H9 (cell line): Measurements from ENCODE around the gene FHOD3. TPM values are rescaled to one million over a fixed set of nuclear protein-coding genes. Genes with fewer than 3 reads are reported as not detected.

Experiments used
- DNase-seq: peaks from one replicate; pipeline ENCODE4 v3.0.0-alpha.2; 2017
- H2AFZ ChIP-seq: one replicate; pipeline ENCODE4 v1.6.1; 2013; ENCODE audit warnings: mild to moderate bottlenecking, low read length, control low read depth, moderate library complexity
- H2AK5ac ChIP-seq: 2 replicates; pipeline ENCODE4 v1.6.1; 2013; ENCODE audit warnings: low read length, control low read depth, mixed read lengths; ENCODE audit not compliant: insufficient read length
- H2BK120ac ChIP-seq: one replicate; pipeline ENCODE4 v1.6.1; 2013; ENCODE audit warnings: low read depth, mild to moderate bottlenecking, low read length, control low read depth, inconsistent platforms; ENCODE audit not compliant: poor library complexity, severe bottlenecking
- H2BK12ac ChIP-seq: 2 replicates; pipeline ENCODE4 v1.6.1; 2013; ENCODE audit warnings: low read length, control low read depth, mixed read lengths, low read depth; ENCODE audit not compliant: insufficient read length
- H2BK15ac ChIP-seq: 2 replicates; pipeline ENCODE4 v1.6.1; 2013; ENCODE audit warnings: low read depth, low read length, control low read depth
- H2BK20ac ChIP-seq: one replicate; pipeline ENCODE4 v1.6.1; 2013; ENCODE audit warnings: low read depth, mild to moderate bottlenecking, low read length, control low read depth, inconsistent platforms; ENCODE audit not compliant: poor library complexity, severe bottlenecking
- H2BK5ac ChIP-seq: 2 replicates; pipeline ENCODE4 v1.6.1; 2013; ENCODE audit warnings: low read length, control low read depth, mixed read lengths; ENCODE audit not compliant: insufficient read length
- H3K14ac ChIP-seq: 2 replicates; pipeline ENCODE4 v1.6.1; 2013; ENCODE audit warnings: low read length, control low read depth; ENCODE audit not compliant: insufficient read depth
- H3K18ac ChIP-seq: 2 replicates; pipeline ENCODE4 v1.6.1; 2013; ENCODE audit warnings: low read depth, mild to moderate bottlenecking, mixed read lengths, low read length, control low read depth; ENCODE audit not compliant: insufficient read length
- H3K23ac ChIP-seq: 2 replicates; pipeline ENCODE4 v1.6.1; 2013; ENCODE audit warnings: low read length, control low read depth, mixed read lengths, low read depth; ENCODE audit not compliant: insufficient read length
- H3K23me2 ChIP-seq: 2 replicates; pipeline ENCODE4 v1.6.1; 2013; ENCODE audit warnings: low read depth, mild to moderate bottlenecking, mixed read lengths, low read length, control low read depth; ENCODE audit not compliant: insufficient read length, poor library complexity, severe bottlenecking
- H3K27ac ChIP-seq: 2 replicates; pipeline ENCODE4 v1.5.1; 2013; ENCODE audit warnings: low read length, control low read depth, mixed read lengths, low read depth; ENCODE audit not compliant: insufficient read length
- H3K27me3 ChIP-seq: 2 replicates; pipeline ENCODE4 v1.6.1; 2013; ENCODE audit warnings: low read length, control low read depth, inconsistent platforms; ENCODE audit not compliant: insufficient read depth
- H3K4ac ChIP-seq: 2 replicates; pipeline ENCODE4 v1.6.1; 2013; ENCODE audit warnings: low read depth, mild to moderate bottlenecking, control low read depth, inconsistent platforms, low read length, moderate library complexity
- H3K4me1 ChIP-seq: 2 replicates; pipeline ENCODE4 v1.6.1; 2013; ENCODE audit warnings: low read length, control low read depth, inconsistent platforms; ENCODE audit not compliant: insufficient read depth
- H3K4me2 ChIP-seq: 2 replicates; pipeline ENCODE4 v1.6.1; 2013; ENCODE audit warnings: low read length, control low read depth, mixed read lengths; ENCODE audit not compliant: insufficient read length, insufficient read depth
- H3K56ac ChIP-seq: 2 replicates; pipeline ENCODE4 v1.6.1; 2013; ENCODE audit warnings: low read depth, mild to moderate bottlenecking, mixed read lengths, low read length, control low read depth; ENCODE audit not compliant: insufficient read length
- H3K79me1 ChIP-seq: 2 replicates; pipeline ENCODE4 v1.6.1; 2013; ENCODE audit warnings: low read depth, mild to moderate bottlenecking, moderate library complexity, low read length, control low read depth, inconsistent platforms; ENCODE audit not compliant: insufficient read depth, poor library complexity, severe bottlenecking
- H3K79me2 ChIP-seq: 2 replicates; pipeline ENCODE4 v1.6.1; 2013; ENCODE audit warnings: low read length, control low read depth, inconsistent platforms; ENCODE audit not compliant: insufficient read depth
- H3K9ac ChIP-seq: 2 replicates; pipeline ENCODE4 v1.6.1; 2013; ENCODE audit warnings: low read length, control low read depth, mixed read lengths; ENCODE audit not compliant: insufficient read length; ENCODE audit errors: extremely low read depth
- H3K9me3 ChIP-seq: one replicate; pipeline ENCODE4 v1.6.1; 2013; ENCODE audit warnings: low read depth, low read length, inconsistent platforms; ENCODE audit not compliant: control insufficient read depth
- H3T11ph ChIP-seq: one replicate; pipeline ENCODE4 v1.6.1; 2013; ENCODE audit warnings: mild to moderate bottlenecking, low read length, control low read depth, inconsistent platforms
- H4K20me1 ChIP-seq: one replicate; pipeline ENCODE4 v1.6.1; 2013; ENCODE audit not compliant: control insufficient read depth, insufficient read length, insufficient read depth
- H4K5ac ChIP-seq: 2 replicates; pipeline ENCODE4 v1.6.1; 2013; ENCODE audit warnings: low read depth, mild to moderate bottlenecking, mixed read lengths, low read length, control low read depth; ENCODE audit not compliant: insufficient read length
- H4K8ac ChIP-seq: replicated peaks from 2 replicates; pipeline ENCODE4 v1.6.1; 2013; ENCODE audit warnings: low read length, control low read depth, mixed read lengths, low read depth; ENCODE audit not compliant: insufficient read length
- H4K91ac ChIP-seq: 2 replicates; pipeline ENCODE4 v1.6.1; 2013; ENCODE audit warnings: low read depth, mild to moderate bottlenecking, moderate library complexity, mixed read lengths, low read length, control low read depth; ENCODE audit not compliant: insufficient read length
- H3K27ac Mint-ChIP-seq, 3 experiments: 2 replicates in 2 of 3; 3 replicates in 1 of 3; pipeline ENCODE4 v1.8.0; 2020 to 2021; ENCODE audit warnings: mixed read lengths in 3 of 3, mild to moderate bottlenecking in 1 of 3, moderate library complexity in 1 of 3
- H3K27me3 Mint-ChIP-seq: 2 replicates; pipeline ENCODE4 v1.8.0; 2021; ENCODE audit warnings: low read depth, mild to moderate bottlenecking, moderate library complexity, mixed read lengths
- H3K36me3 Mint-ChIP-seq, 3 experiments: 2 replicates in 2 of 3; 3 replicates in 1 of 3; pipeline ENCODE4 v1.8.0; 2020 to 2021; ENCODE audit warnings: low read depth in 3 of 3, mixed read lengths in 3 of 3; ENCODE audit not compliant: insufficient read depth in 1 of 3
- H3K4me1 Mint-ChIP-seq, 2 experiments: 2 replicates each; pipeline ENCODE4 v1.8.0; 2020; ENCODE audit warnings: mixed read lengths in 2 of 2
- H3K4me3 Mint-ChIP-seq, 2 experiments: 2 replicates in 1 of 2; 3 replicates in 1 of 2; pipeline ENCODE4 v1.8.0; 2020 to 2021; ENCODE audit warnings: mild to moderate bottlenecking in 2 of 2, mixed read lengths in 2 of 2, moderate library complexity in 1 of 2
- H3K9me3 Mint-ChIP-seq, 2 experiments: 2 replicates in 1 of 2; 3 replicates in 1 of 2; pipeline ENCODE4 v1.8.0; 2020; ENCODE audit warnings: mild to moderate bottlenecking in 2 of 2, mixed read lengths in 2 of 2, moderate library complexity in 1 of 2
- CTCF ChIP-seq: fragments of 200-600 bp; sonication (generic); conservative IDR thresholded peaks from 3 replicates; pipeline ENCODE4 v1.8.0; 2021; ENCODE audit warnings: antibody characterized with exemption, mild to moderate bottlenecking
- WGBS: extraction: QIAGEN DNeasy Blood & Tissue Kit; methylation state at CpG from one replicate; pipeline ENCODE4 v1.1.7; 2013; ENCODE audit warnings: missing lambda C conversion rate, low lambda C conversion rate, mixed read lengths; ENCODE audit not compliant: insufficient read length; ENCODE audit errors: extremely low coverage; 5-methylcytosine and 5-hydroxymethylcytosine counted together
- total RNA-seq: library from RNA; stranded (reverse); gene quantifications from 2 replicates; pipeline ENCODE4 v1.2.1, GENCODE V29; 2021

FHOD3 gene
- total RNA-seq, 1 experiment from 2014 or later, result 8.0 TPM

- H3K36me3 Mint-ChIP-seq, result peaks cover 9 to 26% (median 14%) of the 10 kb centered on the region in 3 experiments; a peak in 6 of 7 replicates
Observed at GRCh38 chr18:36399055-36399454, 101.5 kb downstream of the FHOD3 start.

More at GRCh38 chr18:36399055-36399454, 101.5 kb downstream of the FHOD3 start:
- no peaks in the 10 kb centered on the region for H3K79me2 ChIP-seq
- DNase-seq, result no peak
- no peaks in the 10 kb centered on the region for H3K79me1 ChIP-seq
- H2BK120ac ChIP-seq, result no peak overlapping the region
- no peak overlapping the region for H4K5ac ChIP-seq
- no peak overlapping the region for H2BK20ac ChIP-seq
- no peaks in the 10 kb centered on the region; the same call in 1 of the 2 replicates for H3K4me1 ChIP-seq
- H2BK5ac ChIP-seq, result no peak overlapping the region
- H3K9me3 ChIP-seq, result no peaks in the 10 kb centered on the region
- Mint-ChIP-seq H3K4me1 (peaks cover 10 to 13% of the 10 kb centered on the region in 2 experiments), H3K9me3 (peaks cover 22 to 23% of the 10 kb centered on the region in 2 experiments), H3K27me3 (no peaks in the 10 kb centered on the region; the same call in 1 of the 2 replicates), H3K27ac (no peak overlapping the region), H3K4me3 (no peak overlapping the region)
- H2AFZ ChIP-seq, result no peak overlapping the region
- H2BK12ac ChIP-seq, result no peak overlapping the region
- H3T11ph ChIP-seq, result no peak overlapping the region
- H3K18ac ChIP-seq, result no peak overlapping the region
- H4K8ac ChIP-seq, result no peak overlapping the region
- H3K23me2 ChIP-seq, result no peaks in the 10 kb centered on the region
- no peak overlapping the region for H3K4ac ChIP-seq
- H3K27me3 ChIP-seq, result no peaks in the 10 kb centered on the region
- H3K27ac ChIP-seq, result no peak overlapping the region
- H3K14ac ChIP-seq, result no peak overlapping the region
- H3K9ac ChIP-seq, result no peak overlapping the region
- no peak overlapping the region for H4K91ac ChIP-seq
- H4K20me1 ChIP-seq, result no peaks in the 10 kb centered on the region
- no peak overlapping the region for H3K56ac ChIP-seq
- TF ChIP-seq CTCF, result no peak
- no peak overlapping the region for H3K23ac ChIP-seq
- no peak overlapping the region for H2AK5ac ChIP-seq
- no peak overlapping the region for H3K4me2 ChIP-seq
- no CpG with 5 or more reads among the region's 4 CpGs for WGBS
- H2BK15ac ChIP-seq, result no peak overlapping the region
